Right lobe of liver (tissue), 6 donors: ENCODE results near the gene IFT43. TPM values are rescaled to one million over a fixed set of nuclear protein-coding genes. Genes with fewer than 3 reads are reported as not detected.

ENCODE experiments used
- ATAC-seq, 4 donors: fragments of 200-7000 bp; cut with Tn5 transposase; one replicate each; pipeline ENCODE4 v1.9.1; 2020; ENCODE audit warnings: mild to moderate bottlenecking in 4 of 4, moderate library complexity in 4 of 4
- DNase-seq, 3 donors: peaks; one replicate each; pipeline ENCODE4 v3.0.0-alpha.2; 2020
- H3K27ac ChIP-seq, 3 donors: fragments of 200-600 bp; one replicate each; pipeline ENCODE4 v1.8.0; 2022
- H3K27me3 ChIP-seq, 2 donors: fragments of 200-600 bp; one replicate each; pipeline ENCODE4 v1.8.0; 2022
- H3K36me3 ChIP-seq, 4 donors: fragments of 200-600 bp; sonication (generic) in 1 of 4; one replicate each; pipeline versions ENCODE4 v1.5.1 to v1.8.0; 2017 to 2022; ENCODE audit warnings: control low read depth in 1 of 4
- H3K4me1 ChIP-seq, 4 donors: fragments of 200-600 bp; sonication (generic) in 1 of 4; one replicate each; pipeline versions ENCODE4 v1.5.1 to v1.8.0; 2017 to 2022; ENCODE audit warnings: control low read depth in 1 of 4
- H3K4me3 ChIP-seq, 3 donors: fragments of 200-600 bp; one replicate each; pipeline ENCODE4 v1.8.0; 2022
- H3K9me3 ChIP-seq, 4 donors: fragments of 200-600 bp; sonication (generic) in 1 of 4; one replicate each; pipeline versions ENCODE4 v1.5.1 to v1.8.0; 2017 to 2022; ENCODE audit warnings: control low read depth in 1 of 4
- CTCF ChIP-seq, 4 donors: fragments of 200-600 bp in 3 of 4; fragments of 450-650 bp in 1 of 4; IDR thresholded peaks; one replicate each; pipeline versions ENCODE4 v1.5.1 to v1.8.0; 2016 to 2022; ENCODE audit warnings: antibody characterized with exemption in 4 of 4, mild to moderate bottlenecking in 2 of 4
- POLR2A ChIP-seq: fragments of 450-650 bp; IDR thresholded peaks from one replicate; pipeline ENCODE4 v1.6.1; 2017; ENCODE audit warnings: antibody characterized with exemption, mild to moderate bottlenecking
- WGBS: methylation state at CpG from one replicate; pipeline ENCODE4 v1.1.6; 2018; ENCODE audit warnings: low coverage, low lambda C conversion rate; ENCODE audit not compliant: insufficient coverage; ENCODE audit errors: missing lambda C conversion rate; 5-methylcytosine and 5-hydroxymethylcytosine counted together
- intact Hi-C, 2 donors: fragments of 100-400 bp; cut with DNase I; formaldehyde crosslinking; loops; one replicate each; pipeline versions ENCODE4 v1.11.2 to v1.14.1; 2022
- total RNA-seq, 6 experiments: library from RNA; depleted of rRNA in 2 of 6; stranded (reverse); fragments of >200 nt in 2 of 6; fragmentation: NEBNext Ultra II Directional in 3 of 6; extraction: Animal tissue kit (Norgen Biotek cat#: 25700) in 3 of 6; gene quantifications; one replicate each; pipeline versions ENCODE4 v1.1.0 to v1.2.4, GENCODE V29; 2016 to 2023
- donor health status: DM: no; HTN: yes; CAD: no.
- donor health status: DM: no; HTN: no; CAD: no.
- donor health status: DM: no; HTN: no; CAD: no.
- donor health status: DM: no; HTN: yes; CAD: no.
- donor health status: DM: no; HTN: yes; CAD: no.

IFT43 gene
- total RNA-seq, 6 experiments from 2014 or later: 13.8 to 36.6 (median 20.7) TPM

- ATAC-seq: no peak
Measured at GRCh38 chr14:75946785-75947184, 38.8 kb upstream of the IFT43 start.

DNA sequence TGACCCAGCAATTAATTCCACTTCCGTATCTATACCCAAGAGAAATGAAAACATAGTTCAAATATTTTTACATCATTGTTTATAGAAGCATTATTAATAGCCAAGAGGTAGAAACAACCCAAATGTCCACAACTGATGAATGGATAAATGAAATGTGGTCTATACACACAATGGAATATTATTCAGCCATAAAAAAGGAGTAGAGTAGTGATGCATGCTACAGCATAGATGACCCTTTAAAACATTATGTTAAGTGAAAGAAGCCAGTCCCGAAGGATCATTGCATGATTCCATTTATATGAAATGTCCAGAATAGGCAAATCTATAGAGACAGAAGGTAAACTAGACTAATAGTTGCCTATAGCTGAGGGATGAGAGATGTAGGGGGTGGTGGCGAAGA lies 33.1 kb upstream of the IFT43 start:
- WGBS: 97% methylated on average over 3 of the region's 3 CpGs
- no peak for DNase-seq
- Histone ChIP-seq H3K4me3 (no peak overlapping the region), H3K36me3 (peaks cover 0 to 5% (median 0%) of the 10 kb centered on the region in 4 donors), H3K9me3 (no peaks in the 10 kb centered on the region), H3K27ac (no peak overlapping the region), H3K4me1 (no peaks in the 10 kb centered on the region), H3K27me3 (no peaks in the 10 kb centered on the region)
- no peak for ATAC-seq
- TF ChIP-seq CTCF (IDR thresholded peaks at IDR 0.05) (no peak), POLR2A (no peak)
- intact Hi-C loops: no loop called here

More at GRCh38 chr14:75946785-75947184, 38.8 kb upstream of the IFT43 start:
- H3K36me3 ChIP-seq: no peaks in the 10 kb centered on the region
- no peak overlapping the region for H3K4me3 ChIP-seq
- no peak for TF ChIP-seq POLR2A
- no peak for TF ChIP-seq CTCF (IDR thresholded peaks at IDR 0.05)
- H3K9me3 ChIP-seq: no peaks in the 10 kb centered on the region
- H3K4me1 ChIP-seq: no peaks in the 10 kb centered on the region
- intact Hi-C loops: no loop called here
- no peak overlapping the region for H3K27ac ChIP-seq
- no peak for DNase-seq
- no peaks in the 10 kb centered on the region for H3K27me3 ChIP-seq
- WGBS: 93% methylated on average over 5 of the region's 5 CpGs

GRCh38 chr14:75959031-75959430 lies 26.5 kb upstream of the IFT43 start:
- H3K9me3 ChIP-seq: no peaks in the 10 kb centered on the region
- H3K36me3 ChIP-seq: peaks cover 0 to 5% (median under 1%) of the 10 kb centered on the region in 4 donors
- no peak overlapping the region for H3K27ac ChIP-seq
- H3K27me3 ChIP-seq: no peaks in the 10 kb centered on the region
- intact Hi-C loops: no loop called here
- TF ChIP-seq CTCF (IDR thresholded peaks at IDR 0.05): no peak
- TF ChIP-seq POLR2A: no peak
- no peak overlapping the region for H3K4me3 ChIP-seq
- 90% methylated on average over 3 of the region's 9 CpGs for WGBS
- ATAC-seq: peak in 1 of 4 donors; percentile 22
- DNase-seq: no peak
- no peaks in the 10 kb centered on the region for H3K4me1 ChIP-seq

DNA sequence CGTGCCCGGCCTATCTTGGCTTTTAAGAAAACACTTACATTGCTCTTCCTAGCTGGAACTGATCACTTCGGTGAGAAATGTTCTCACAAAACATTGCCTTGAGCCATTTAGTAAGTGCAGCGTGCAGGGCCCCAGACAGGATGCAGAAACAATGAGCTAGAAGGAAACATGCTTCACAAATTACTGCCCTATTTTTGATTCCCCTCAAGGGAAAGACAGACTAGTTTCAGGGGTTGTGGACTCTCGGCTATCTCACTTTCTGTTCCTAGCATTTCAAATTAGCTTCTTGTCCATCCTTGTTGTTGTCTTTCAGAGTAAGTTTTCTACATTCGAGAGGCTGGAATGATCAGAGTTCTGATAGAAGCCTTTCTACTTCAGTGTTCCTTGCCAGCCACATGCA lies 25.3 kb upstream of the IFT43 start:
- 71% methylated on average over 6 of the region's 6 CpGs for WGBS

More for the DNA sequence above, 25.3 kb upstream of the IFT43 start:
- Histone ChIP-seq H3K4me3 (no peak overlapping the region), H3K27ac (no peak overlapping the region), H3K27me3 (no peaks in the 10 kb centered on the region), H3K36me3 (peaks cover 0 to 2% (median 0%) of the 10 kb centered on the region in 4 donors), H3K4me1 (no peaks in the 10 kb centered on the region), H3K9me3 (no peaks in the 10 kb centered on the region)
- DNase-seq: no peak
- ATAC-seq: no peak
- intact Hi-C loops: no loop called here
- TF ChIP-seq CTCF (IDR thresholded peaks at IDR 0.05) (no peak), POLR2A (no peak)
